ENCODE data around the gene MIS18A. TPM values are rescaled to one million over a fixed set of nuclear protein-coding genes. Genes with fewer than 3 reads are reported as not detected.

MIS18A gene
- total RNA-seq, 1 donor from 2014 or later = 6.8 TPM

DNA sequence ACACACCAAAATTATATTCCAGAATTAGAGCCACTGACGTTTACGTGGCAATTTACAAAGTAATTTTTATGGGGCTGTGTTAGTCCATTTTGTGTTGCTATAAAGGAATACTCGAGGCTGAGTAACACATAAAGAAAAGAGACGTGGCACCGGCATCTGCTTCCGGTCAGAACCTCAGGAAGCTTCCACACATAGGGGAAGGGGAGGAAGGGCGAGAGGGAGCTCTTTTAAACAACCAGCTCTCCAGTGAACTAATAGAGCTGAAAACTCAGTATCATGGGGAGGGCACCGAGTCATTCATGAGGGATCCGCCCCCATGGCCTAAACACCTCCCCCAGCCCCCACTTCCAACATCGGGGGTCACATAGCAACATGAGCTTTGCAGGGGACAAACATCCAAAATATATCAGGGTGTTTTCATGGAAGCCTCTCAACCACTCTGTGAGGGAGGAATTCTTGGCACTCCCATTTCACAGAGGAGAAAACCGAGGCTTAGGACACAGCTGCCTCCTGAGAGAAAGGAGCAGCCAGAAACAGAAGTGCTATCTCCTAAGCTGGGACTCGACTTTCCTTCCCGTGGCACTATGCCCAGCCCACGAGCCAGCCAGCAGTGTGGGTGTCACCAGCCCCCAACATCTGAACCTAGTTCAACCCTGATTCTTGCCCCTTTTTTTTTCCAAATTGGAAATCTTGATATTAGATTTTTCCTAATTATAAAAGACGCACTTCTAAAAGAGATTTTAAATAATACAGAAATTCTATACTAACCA lies 29.2 kb downstream of the MIS18A start:
- DNase-seq = peak; percentile 13

- DNase-seq = peak; percentile 39
These were observed 30.0 kb downstream of the MIS18A start for GRCh38 chr21:32248571-32249461.

- no peak for DNase-seq
These were observed 32.2 kb downstream of the MIS18A start for GRCh38 chr21:32246571-32247140.

- DNase-seq = no peak
These were observed 32.9 kb downstream of the MIS18A start for GRCh38 chr21:32245971-32246370.

GRCh38 chr21:32240851-32241687 lies 37.8 kb downstream of the MIS18A start:
- DNase-seq = no peak

DNA sequence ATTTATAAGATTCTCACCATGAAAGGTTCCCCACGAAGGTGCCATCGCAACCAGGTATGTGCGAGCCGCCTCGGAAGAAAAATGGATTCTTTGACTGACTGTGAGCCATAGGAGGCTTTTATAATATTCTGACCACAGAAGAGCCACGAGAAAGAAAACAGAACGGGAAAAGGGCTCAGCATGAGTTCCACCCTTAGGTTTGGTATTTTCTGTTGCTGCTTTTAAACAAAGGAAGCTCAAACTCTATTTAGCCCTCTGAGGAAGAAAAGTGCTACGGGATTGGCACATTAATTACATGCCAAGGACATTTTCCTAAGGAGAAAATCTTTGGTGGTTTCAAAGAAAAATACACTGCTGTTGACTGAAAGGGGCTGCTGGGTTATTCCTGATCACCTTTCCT lies 39.3 kb downstream of the MIS18A start:
- no peak for DNase-seq

GRCh38 chr21:32238063-32238462 lies 40.8 kb downstream of the MIS18A start:
- DNase-seq = no peak

- DNase-seq = no peak
These were observed 41.8 kb downstream of the MIS18A start for GRCh38 chr21:32237021-32237420.

GRCh38 chr21:32233722-32234301 lies 45.0 kb downstream of the MIS18A start:
- no peak for DNase-seq

DNA sequence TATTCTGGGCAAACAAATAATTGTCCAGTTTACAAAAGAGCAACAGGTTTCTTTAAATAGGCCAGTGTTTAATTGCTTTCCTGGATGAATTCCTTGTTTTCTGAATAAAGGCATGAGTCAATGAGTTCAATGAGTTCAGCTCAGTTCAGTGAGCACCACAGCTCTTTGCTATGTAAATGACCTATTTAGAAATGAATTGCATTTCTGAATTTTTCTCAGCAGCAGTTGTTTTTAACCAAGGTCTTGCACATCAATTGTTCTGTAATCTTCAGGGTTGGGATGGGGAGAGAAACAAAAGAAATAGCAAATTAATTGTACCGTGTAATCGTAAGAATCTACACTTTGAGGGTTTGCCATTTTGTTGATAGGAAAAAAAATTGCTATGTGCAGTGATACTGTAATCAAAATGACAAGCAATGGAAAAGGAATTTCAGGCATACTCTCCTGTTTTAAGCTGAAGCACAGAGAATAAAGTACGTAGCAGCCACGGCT lies 45.7 kb downstream of the MIS18A start:
- peak; percentile 39 for DNase-seq

GRCh38 chr21:32226444-32226843 lies 52.4 kb downstream of the MIS18A start:
- DNase-seq = no peak

Other genes with a start within 250 kb of the MIS18A start
- not detected in 2 replicates for gene MRAP, start 19.8 kb upstream of the MIS18A start, total RNA-seq
- gene URB1, start 114.0 kb upstream of the MIS18A start, total RNA-seq = 18.5 and 27.6 TPM in 2 replicates
- 17.9 and 39.7 TPM in 2 replicates for gene EVA1C, start 133.7 kb upstream of the MIS18A start, total RNA-seq

Data from dermis blood vessel endothelial cell (primary cell).